ENCODE results near the gene TIMP3. TPM values are rescaled to one million over a fixed set of nuclear protein-coding genes. Genes with fewer than 3 reads are reported as not detected.

Gene TIMP3
- 16.6 and 77.6 TPM in 2 replicates for total RNA-seq

GRCh38 chr22:32801537-32802236 is at the start of gene TIMP3:
Gene TIMP3, plus strand, starts transcription at chr22:32801705. Its CDS starts 297 bp downstream, at chr22:32802002.

